NCI-H510A treated with DMSO at 0.1 percent for 48 hours (cell line): ENCODE data around the gene SNX6.
"Not testable (repeated sequence)": the region's sequence is repeated elsewhere in the genome, so short reads cannot be mapped to it uniquely, and the experiment has no call there.

ENCODE experiments used
- DNase-seq: peaks from one replicate; lab custom pipeline; 2025; lab: John Stamatoyannopoulos, UW

SNX6 gene

DNA sequence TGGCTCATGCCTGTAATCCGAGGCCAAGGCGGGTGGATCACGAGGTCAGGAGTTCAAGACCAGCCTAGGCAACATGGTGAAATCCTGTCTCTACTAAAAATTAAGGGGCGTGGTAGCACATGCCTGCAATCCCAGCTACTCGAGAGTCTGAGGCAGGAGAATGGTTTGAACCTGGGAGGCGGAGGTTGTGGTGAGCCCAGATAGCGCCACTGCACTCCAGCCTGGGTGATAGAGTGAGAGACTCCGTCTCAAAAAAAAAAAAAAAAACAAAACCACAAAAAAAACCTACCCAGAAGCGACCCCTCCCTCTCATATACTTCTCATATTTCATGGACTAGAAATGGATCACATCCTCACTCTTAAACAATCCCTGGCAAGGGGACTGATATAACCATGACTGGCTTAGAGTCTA lies 4.4 kb upstream of the SNX6 start:
- not testable (repeated sequence) for DNase-seq

GRCh38 chr14:34633742-34634141 lies 3.8 kb upstream of the SNX6 start:
- no peak for DNase-seq

DNA sequence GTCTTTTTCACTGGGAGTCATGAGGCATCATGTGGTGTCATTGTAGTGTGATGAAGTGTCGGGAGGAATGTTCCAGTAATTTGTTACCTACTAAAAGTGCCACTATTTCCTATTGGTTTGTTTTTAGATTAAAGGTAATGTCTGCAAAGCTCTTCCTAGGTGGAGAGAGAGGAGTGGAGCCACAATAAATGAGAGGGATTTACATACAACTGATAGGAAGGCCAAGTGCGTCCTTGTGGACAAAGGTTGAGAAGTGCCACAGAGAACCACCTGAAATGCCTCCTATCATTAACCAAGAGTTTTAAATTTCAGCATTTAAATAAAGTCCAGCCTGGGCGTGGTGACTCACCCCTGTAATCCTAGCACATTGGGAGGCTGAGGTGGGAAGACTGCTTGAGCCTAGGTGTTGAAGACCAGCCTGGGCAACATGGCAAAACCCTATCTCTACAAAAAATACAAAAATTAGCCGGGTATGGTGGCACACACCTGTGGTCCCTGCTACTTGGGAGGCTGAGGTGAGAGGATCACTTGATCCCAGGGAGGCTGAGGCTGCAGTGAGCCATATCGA lies 2.5 kb upstream of the SNX6 start:
- DNase-seq: no peak

DNA sequence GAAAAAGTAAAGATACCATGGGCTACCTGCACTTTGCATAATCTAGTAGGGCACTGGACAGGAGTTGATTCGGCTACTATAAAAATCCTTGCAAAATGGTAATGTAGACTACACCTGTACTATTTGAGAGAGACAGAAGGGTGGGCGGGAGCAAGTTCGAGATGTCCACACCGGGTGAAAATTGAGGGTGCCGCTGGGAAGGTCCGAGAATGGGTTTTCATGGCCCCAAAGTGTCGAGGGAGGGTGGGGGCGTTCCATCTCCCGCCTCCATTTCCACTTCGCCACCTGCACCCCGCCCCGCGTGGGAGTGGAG lies 648 bp downstream of the SNX6 start:
- peak; percentile 47 for DNase-seq

DNA sequence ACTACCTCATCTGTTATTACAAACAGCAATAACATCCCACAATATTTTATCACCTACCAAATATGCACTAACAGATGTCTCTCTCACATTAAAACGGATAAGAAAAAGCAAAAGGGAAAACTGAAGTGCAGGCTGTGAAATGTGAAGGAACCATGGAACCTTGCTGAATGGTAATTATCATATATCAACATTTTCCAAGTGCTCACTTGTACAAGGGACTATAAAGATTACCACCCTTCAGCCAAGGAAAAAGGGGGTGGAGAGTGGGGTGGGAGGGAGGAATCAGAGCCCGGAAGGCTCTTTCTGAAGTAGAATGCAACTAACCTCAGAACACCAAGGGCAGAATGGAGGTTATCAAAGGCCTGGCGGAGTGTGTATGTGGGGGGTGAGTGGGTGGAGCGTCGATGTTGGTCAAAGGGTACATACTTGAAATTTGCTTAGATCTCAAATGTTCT lies 1.2 kb downstream of the SNX6 start:
- peak; percentile 47 for DNase-seq

- DNase-seq: no peak
These were observed 6.4 kb downstream of the SNX6 start for GRCh38 chr14:34623506-34623905.

DNA sequence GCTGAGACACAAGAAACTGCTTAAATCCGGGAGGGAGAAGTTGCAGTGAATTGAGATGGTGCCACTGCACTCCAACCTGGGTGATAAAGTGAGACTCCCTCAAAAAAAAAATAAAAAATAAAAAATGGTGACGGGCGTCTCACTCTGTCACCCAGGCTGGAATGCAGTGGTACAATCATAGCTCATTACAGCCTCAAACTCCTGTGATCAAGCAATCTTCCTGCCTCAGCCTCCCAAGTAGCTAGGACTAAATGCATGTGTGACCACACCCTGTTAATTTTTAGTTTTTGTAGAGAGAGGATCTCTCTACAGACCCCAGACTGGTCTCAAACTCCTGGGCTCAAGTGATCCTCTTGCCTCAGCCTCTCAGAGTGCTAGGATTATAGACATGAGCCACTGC lies 9.1 kb downstream of the SNX6 start:
- no peak for DNase-seq

GRCh38 chr14:34620115-34620514 lies 9.8 kb downstream of the SNX6 start:
- DNase-seq: no peak

GRCh38 chr14:34619471-34619870 lies 10.5 kb downstream of the SNX6 start:
- no peak for DNase-seq

GRCh38 chr14:34616360-34616759 lies 13.6 kb downstream of the SNX6 start:
- DNase-seq: no peak

DNA sequence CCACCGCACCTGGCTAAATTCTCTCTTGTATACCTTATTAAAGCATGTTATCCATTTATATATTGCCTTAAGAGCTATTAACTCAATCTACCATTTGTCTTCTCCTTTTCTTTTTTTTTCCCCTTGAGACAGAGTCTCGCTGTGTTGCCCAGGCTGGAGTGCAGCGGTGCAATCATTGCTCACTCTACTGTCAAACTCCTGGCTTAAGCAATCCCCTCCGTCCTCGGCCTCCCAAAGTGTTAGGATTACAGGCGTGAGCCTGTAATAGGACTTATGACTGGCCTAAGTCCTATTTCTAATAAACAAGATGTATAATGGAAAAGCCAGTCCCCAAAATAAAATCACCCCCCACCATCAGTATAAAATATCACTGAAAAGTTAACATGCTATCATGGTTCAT lies 14.4 kb downstream of the SNX6 start:
- DNase-seq: no peak

- DNase-seq: no peak
These were observed 15.3 kb downstream of the SNX6 start for GRCh38 chr14:34614638-34615037.

GRCh38 chr14:34610101-34610500 lies 19.8 kb downstream of the SNX6 start:
- no peak for DNase-seq

DNA sequence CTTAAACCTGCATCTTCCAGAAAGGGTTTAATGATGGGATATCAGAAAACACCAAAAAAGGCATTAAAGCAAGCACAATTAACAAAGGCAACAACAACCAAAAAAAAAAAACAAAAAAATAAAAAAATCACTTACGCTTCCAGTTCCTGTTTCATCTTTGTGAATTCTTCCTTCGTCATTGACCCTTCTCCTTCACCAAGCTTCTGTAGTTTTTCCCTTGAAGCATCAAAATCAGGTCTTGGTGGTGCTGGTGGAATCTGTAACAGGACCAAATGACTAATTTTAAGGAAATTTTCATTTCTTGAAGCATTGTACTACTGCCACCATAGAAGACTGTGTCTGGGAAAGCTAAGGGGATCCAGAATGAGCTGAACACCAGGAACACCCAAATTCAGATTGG lies 24.5 kb downstream of the SNX6 start:
- DNase-seq: no peak

- no peak for DNase-seq
These were observed 25.0 kb downstream of the SNX6 start for GRCh38 chr14:34604995-34605394.

DNA sequence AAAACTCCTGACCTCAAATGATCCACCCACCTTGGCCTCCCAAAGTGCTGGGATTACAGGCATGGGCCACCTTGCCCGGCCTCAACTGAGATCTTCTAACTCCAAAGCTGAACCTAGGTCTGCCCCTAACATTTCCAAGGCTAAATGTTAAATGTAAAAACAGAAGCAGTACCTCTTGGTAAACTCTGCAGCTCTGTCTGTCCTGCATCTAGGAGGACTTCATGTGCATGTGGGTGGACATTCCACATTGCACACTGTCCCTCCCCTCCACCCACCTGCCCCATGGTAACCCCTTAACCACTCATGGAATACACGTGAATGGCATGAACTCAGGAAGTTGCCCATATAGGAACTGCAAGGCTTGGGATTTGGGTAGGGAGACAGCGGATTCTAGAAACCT lies 33.1 kb downstream of the SNX6 start:
- DNase-seq: no peak

GRCh38 chr14:34593740-34594375 lies 36.1 kb downstream of the SNX6 start:
- no peak for DNase-seq

DNA sequence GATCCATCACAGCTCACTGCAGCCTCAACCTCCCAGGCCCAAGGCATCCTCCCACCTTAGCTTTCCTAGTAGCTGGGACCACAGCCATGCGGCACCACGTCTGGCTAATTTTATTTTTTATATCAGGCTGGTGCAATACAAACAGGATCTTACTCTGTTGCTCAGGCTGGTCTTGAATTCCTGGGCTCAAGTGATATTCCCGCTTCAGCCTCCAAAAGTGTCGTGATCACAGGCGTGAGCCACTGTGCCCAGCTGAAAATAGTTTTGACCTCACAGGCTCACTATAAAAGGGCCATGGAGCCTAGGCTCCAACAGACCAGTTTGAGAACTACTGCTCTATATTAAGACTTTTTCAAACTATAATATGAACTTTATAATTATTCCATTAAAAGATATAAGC lies 37.3 kb downstream of the SNX6 start:
- DNase-seq: no peak

GRCh38 chr14:34583525-34583924 lies 46.4 kb downstream of the SNX6 start:
- DNase-seq: no peak

DNA sequence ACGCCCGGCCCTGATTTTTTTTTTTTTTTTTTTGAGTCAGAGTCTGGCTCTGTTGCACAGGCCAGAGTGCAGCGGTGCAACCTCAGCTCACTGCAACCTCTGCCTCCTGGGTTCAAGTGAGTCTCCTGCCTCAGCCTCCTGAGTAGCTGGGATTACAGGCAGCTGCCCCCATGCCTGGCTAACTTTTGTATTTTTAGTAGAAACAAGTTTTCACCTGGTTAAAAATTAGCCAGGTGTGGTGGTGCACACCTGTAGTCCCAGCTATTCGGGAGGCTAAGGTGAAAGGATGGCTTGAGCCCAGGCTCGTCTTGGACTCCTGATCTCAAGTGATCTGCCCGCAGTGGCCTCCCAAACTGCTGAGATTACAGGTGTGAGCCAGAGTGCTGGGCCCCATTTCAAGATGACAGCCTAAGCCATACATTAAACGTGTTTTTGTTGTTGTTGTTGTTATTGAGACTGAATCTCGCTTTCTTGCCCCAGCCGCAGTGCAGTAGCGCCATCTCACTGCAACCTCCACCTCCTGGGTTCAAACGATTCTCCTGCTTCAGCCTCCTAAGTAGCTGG lies 47.7 kb downstream of the SNX6 start:
- no peak for DNase-seq

DNA sequence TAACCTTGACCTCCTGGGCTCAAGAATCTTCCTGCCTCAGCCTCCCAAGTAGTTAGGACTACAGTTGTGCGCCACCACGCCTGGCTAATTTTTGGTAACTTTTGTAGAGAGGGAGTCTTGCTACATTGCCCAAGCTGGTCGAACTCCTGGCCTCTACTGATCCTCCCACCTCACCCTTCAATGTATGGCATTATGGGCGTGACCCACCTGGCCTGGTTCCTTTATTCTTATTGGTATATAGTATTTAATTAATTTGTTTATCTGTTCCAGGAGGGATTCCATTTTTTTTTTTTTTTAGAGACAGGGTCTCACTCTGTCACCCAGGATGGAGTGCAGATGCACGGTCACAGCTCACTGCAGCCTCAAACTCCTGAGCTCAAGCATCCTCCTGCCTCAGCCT lies 49.6 kb downstream of the SNX6 start:
- no peak for DNase-seq

GRCh38 chr14:34571771-34572170 lies 58.2 kb downstream of the SNX6 start:
- no peak for DNase-seq

DNA sequence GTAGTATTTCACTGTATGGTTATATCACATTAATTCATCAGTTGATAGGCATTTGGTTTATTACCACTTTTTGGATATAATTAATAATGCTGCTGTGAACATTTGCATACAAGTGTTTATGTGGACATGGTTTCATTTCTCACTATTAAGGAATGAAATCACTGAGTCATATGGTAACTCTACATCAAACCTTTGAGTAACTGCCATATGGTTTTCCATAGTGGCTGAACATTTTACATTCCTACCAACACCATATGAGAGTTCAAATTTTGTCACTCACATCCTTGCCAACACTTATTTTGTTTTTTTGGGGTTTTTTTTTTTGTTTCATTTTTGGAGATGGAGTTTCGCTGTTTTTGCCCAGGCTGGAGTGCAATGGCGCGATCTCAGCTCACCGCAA lies 60.2 kb downstream of the SNX6 start:
- no peak for DNase-seq

DNA sequence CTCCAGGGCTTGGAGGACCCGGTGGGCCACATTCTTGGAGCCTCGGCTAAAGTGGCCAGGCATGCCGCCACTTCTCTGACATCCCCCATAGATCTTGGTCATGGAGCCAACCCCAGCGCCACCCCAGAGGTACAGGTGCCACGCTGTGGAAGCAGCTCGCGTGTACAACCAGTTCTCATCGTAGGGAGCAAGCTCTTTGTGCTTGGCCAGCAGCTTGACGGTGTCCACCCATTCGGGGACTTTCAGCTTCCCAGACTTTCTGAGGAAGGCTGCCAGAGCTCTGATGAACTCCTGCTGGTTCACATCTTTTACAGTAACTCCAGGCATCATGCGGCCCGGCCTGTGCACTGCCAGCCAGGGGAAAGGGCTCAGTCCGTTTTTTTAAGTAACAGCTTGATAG lies 61.1 kb downstream of the SNX6 start:
- no peak for DNase-seq
